Measurements from ENCODE around the gene CMTR1.

The CMTR1 gene

GRCh38 chr6:37409501-37409900 lies 23.5 kb upstream of the CMTR1 start:
- ChIA-PET CTCF (no interaction called here), POLR2A (no interaction called here)
- TF ChIP-seq L3MBTL2 (conservative IDR thresholded peaks at IDR 0.05) (no peak), FOXA1 (IDR thresholded peaks at IDR 0.05) (no peak), LEF1 (IDR thresholded peaks at IDR 0.05; ENCODE audit: borderline replicate concordance) (no peak), ELF4 (IDR thresholded peaks at IDR 0.05) (no peak), ZNF384 (IDR thresholded peaks at IDR 0.05) (no peak), FOXK2 (IDR thresholded peaks at IDR 0.05) (no peak), HDGF (IDR thresholded peaks at IDR 0.05; ENCODE audit: borderline replicate concordance) (no peak), BHLHE40 (IDR thresholded peaks at IDR 0.05; ENCODE audit: borderline replicate concordance) (no peak), PKNOX1 (IDR thresholded peaks at IDR 0.05) (no peak), SUZ12 (IDR thresholded peaks at IDR 0.05) (no peak), TARDBP (IDR thresholded peaks at IDR 0.05) (no peak), SP1 (IDR thresholded peaks at IDR 0.05) (no peak), ARNT (IDR thresholded peaks at IDR 0.05) (no peak), CTBP1 (IDR thresholded peaks at IDR 0.05; ENCODE audit: borderline replicate concordance) (no peak)
- DNase-seq (ENCODE audit: extremely low spot score) = no peak

DNA sequence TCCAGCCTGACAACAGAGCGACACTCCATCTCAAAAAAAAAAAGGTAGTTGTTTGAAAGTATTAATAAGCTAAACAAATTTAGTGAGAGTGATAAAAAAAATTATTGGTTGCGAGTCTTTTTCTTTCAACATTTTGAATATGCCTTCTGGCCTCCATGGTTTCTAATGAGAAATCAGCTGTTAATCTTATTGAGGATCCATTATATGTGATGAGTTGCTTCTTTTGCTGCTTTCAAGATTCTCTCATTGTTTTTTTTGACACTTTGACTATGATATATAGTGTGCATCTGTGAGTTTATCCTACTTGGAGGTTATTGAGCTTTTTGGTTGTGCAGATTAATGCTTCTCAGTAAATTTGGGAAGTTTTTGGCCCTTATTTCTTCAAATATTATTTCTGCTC lies 15.6 kb upstream of the CMTR1 start:
- CTCF ChIA-PET = interaction anchor here (0.6 kb wide), 1 partner anchor 9 kb away, joined by 4 read pairs; no protein-coding TSS in a partner anchor
- no peak for DNase-seq (ENCODE audit: extremely low spot score)
- TF ChIP-seq FOXA1 (IDR thresholded peaks at IDR 0.05) = no peak
- no peak for TF ChIP-seq ELF4 (IDR thresholded peaks at IDR 0.05)
- no peak for TF ChIP-seq SUZ12 (IDR thresholded peaks at IDR 0.05)
- TF ChIP-seq L3MBTL2 (conservative IDR thresholded peaks at IDR 0.05) = no peak
- TF ChIP-seq FOXK2 (IDR thresholded peaks at IDR 0.05) = no peak
- no peak for TF ChIP-seq ARNT (IDR thresholded peaks at IDR 0.05)
- TF ChIP-seq SP1 (IDR thresholded peaks at IDR 0.05) = no peak
- TF ChIP-seq FOXM1 (IDR thresholded peaks at IDR 0.05; ENCODE audit: borderline replicate concordance) = no peak
- no peak for TF ChIP-seq PKNOX1 (IDR thresholded peaks at IDR 0.05)
- TF ChIP-seq CTBP1 (IDR thresholded peaks at IDR 0.05; ENCODE audit: borderline replicate concordance) = no peak
- TF ChIP-seq BHLHE40 (IDR thresholded peaks at IDR 0.05; ENCODE audit: borderline replicate concordance) = no peak
- no peak for TF ChIP-seq HDGF (IDR thresholded peaks at IDR 0.05; ENCODE audit: borderline replicate concordance)
- no peak for TF ChIP-seq LEF1 (IDR thresholded peaks at IDR 0.05; ENCODE audit: borderline replicate concordance)
- TF ChIP-seq ZNF384 (IDR thresholded peaks at IDR 0.05) = no peak
- TF ChIP-seq NFRKB (IDR thresholded peaks at IDR 0.05) = no peak
- POLR2A ChIA-PET = no interaction called here

- TF ChIP-seq FOXM1 (IDR thresholded peaks at IDR 0.05; ENCODE audit: borderline replicate concordance) (no peak), TARDBP (IDR thresholded peaks at IDR 0.05) (no peak), FOXK2 (IDR thresholded peaks at IDR 0.05) (no peak), CTBP1 (IDR thresholded peaks at IDR 0.05; ENCODE audit: borderline replicate concordance) (no peak), HDGF (IDR thresholded peaks at IDR 0.05; ENCODE audit: borderline replicate concordance) (no peak), L3MBTL2 (conservative IDR thresholded peaks at IDR 0.05) (no peak), SUZ12 (IDR thresholded peaks at IDR 0.05) (no peak), FOXA1 (IDR thresholded peaks at IDR 0.05) (no peak), BHLHE40 (IDR thresholded peaks at IDR 0.05; ENCODE audit: borderline replicate concordance) (no peak), PKNOX1 (IDR thresholded peaks at IDR 0.05) (no peak), ZNF384 (IDR thresholded peaks at IDR 0.05) (no peak), LEF1 (IDR thresholded peaks at IDR 0.05; ENCODE audit: borderline replicate concordance) (no peak), NFRKB (IDR thresholded peaks at IDR 0.05) (no peak), SP1 (IDR thresholded peaks at IDR 0.05) (no peak), ARNT (IDR thresholded peaks at IDR 0.05) (no peak), ELF4 (IDR thresholded peaks at IDR 0.05) (no peak)
- ChIA-PET CTCF (no interaction called here), POLR2A (interaction anchor here (1.1 kb wide), 1 partner anchor 15 kb away, joined by 7 read pairs; the partner anchor contains the start of gene CMTR1)
- no peak for DNase-seq (ENCODE audit: extremely low spot score)
Measured at GRCh38 chr6:37418722-37419121, 14.3 kb upstream of the CMTR1 start.

GRCh38 chr6:37426058-37426944 lies 6.7 kb upstream of the CMTR1 start:
- no peak for DNase-seq (ENCODE audit: extremely low spot score)
- no peak for TF ChIP-seq PKNOX1 (IDR thresholded peaks at IDR 0.05)
- TF ChIP-seq HDGF (IDR thresholded peaks at IDR 0.05; ENCODE audit: borderline replicate concordance) = no peak
- no peak for TF ChIP-seq TARDBP (IDR thresholded peaks at IDR 0.05)
- no peak for TF ChIP-seq ELF4 (IDR thresholded peaks at IDR 0.05)
- TF ChIP-seq NFRKB (IDR thresholded peaks at IDR 0.05) = no peak
- TF ChIP-seq CTBP1 (IDR thresholded peaks at IDR 0.05; ENCODE audit: borderline replicate concordance) = no peak
- no peak for TF ChIP-seq FOXK2 (IDR thresholded peaks at IDR 0.05)
- no peak for TF ChIP-seq FOXA1 (IDR thresholded peaks at IDR 0.05)
- TF ChIP-seq SUZ12 (IDR thresholded peaks at IDR 0.05) = no peak
- CTCF ChIA-PET = no interaction called here
- POLR2A ChIA-PET = no interaction called here

DNA sequence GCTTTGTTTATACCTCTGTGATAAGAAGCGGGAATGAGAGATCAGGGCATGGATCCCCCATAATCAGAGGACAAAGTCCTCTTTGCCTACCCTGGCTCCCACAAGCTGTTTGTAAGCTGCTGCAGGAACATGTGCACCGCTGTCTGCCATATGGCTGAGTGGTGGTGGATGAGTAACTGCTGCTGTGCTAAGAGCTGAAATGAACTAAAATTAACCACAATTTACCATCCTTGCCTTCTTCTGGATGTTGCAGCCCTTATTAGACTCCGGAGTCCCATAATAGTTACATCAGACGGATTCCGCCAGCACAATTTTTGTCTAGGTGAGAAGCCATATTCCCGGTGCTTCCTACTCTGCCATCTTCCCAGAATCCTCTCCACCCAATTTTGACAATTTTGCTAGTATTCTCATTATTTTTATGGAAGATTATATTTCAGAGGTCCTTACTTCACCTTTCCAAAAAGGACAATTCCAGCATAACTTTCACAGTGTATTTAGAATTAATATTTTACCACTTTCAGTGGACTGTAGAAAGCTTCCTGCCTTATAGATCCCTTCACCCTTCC lies 6.0 kb upstream of the CMTR1 start:
- ChIA-PET POLR2A (no interaction called here), CTCF (no interaction called here)
- TF ChIP-seq ZNF384 (IDR thresholded peaks at IDR 0.05) = no peak
- no peak for TF ChIP-seq ARNT (IDR thresholded peaks at IDR 0.05)
- TF ChIP-seq SP1 (IDR thresholded peaks at IDR 0.05) = no peak
- no peak for TF ChIP-seq FOXA1 (IDR thresholded peaks at IDR 0.05)
- TF ChIP-seq PKNOX1 (IDR thresholded peaks at IDR 0.05) = no peak
- TF ChIP-seq NFRKB (IDR thresholded peaks at IDR 0.05) = no peak
- TF ChIP-seq FOXM1 (IDR thresholded peaks at IDR 0.05; ENCODE audit: borderline replicate concordance) = no peak
- no peak for TF ChIP-seq FOXK2 (IDR thresholded peaks at IDR 0.05)
- no peak for DNase-seq (ENCODE audit: extremely low spot score)

All from HEK293T (cell line).